Karpas-422 (cell line): ENCODE data around the gene TRIM66. TPM values are rescaled to one million over a fixed set of nuclear protein-coding genes. Genes with fewer than 3 reads are reported as not detected.

Experiments used
- DNase-seq: peaks from one replicate; pipeline ENCODE4 v3.0.0-alpha.2; 2015
- H2AFZ ChIP-seq: fragments of 200-600 bp; sonication (generic); 2 replicates; pipeline ENCODE4 v1.6.1; 2014; ENCODE audit warnings: antibody characterized with exemption, low read length, mixed read lengths
- H3K27ac ChIP-seq: fragments of 200-600 bp; sonication (generic); 2 replicates; pipeline ENCODE4 v1.5.1; 2014; ENCODE audit warnings: mild to moderate bottlenecking, low read length, moderate library complexity
- H3K27me3 ChIP-seq: fragments of 200-600 bp; sonication (generic); 2 replicates; pipeline ENCODE4 v1.6.1; 2014; ENCODE audit warnings: low read length, mixed read lengths
- H3K36me3 ChIP-seq: fragments of 200-600 bp; sonication (generic); 2 replicates; pipeline ENCODE4 v1.6.1; 2014; ENCODE audit warnings: low read length, mixed read lengths; ENCODE audit not compliant: insufficient read depth
- H3K4me1 ChIP-seq: fragments of 200-600 bp; sonication (generic); 2 replicates; pipeline ENCODE4 v1.6.1; 2014; ENCODE audit warnings: mild to moderate bottlenecking, low read length, mixed read lengths
- H3K4me2 ChIP-seq: fragments of 200-600 bp; sonication (generic); 2 replicates; pipeline ENCODE4 v1.6.1; 2014; ENCODE audit warnings: low read length, low read depth, mild to moderate bottlenecking; ENCODE audit not compliant: poor library complexity, severe bottlenecking
- H3K4me3 ChIP-seq: fragments of 200-600 bp; sonication (generic); 2 replicates; pipeline ENCODE4 v1.5.1; 2014; ENCODE audit warnings: mild to moderate bottlenecking, antibody characterized with exemption, low read length, mixed read lengths
- H3K79me2 ChIP-seq: fragments of 200-600 bp; sonication (generic); 2 replicates; pipeline ENCODE4 v1.6.1; 2014; ENCODE audit warnings: mild to moderate bottlenecking, low read length, mixed read lengths
- H3K9ac ChIP-seq: fragments of 200-600 bp; sonication (generic); 2 replicates; pipeline ENCODE4 v1.6.0; 2014; ENCODE audit warnings: low read length
- H3K9me2 ChIP-seq: fragments of 200-600 bp; sonication (generic), shearing (Covaris generic); replicated peaks from 2 replicates; pipeline ENCODE4 v1.6.0; 2014; ENCODE audit warnings: mild to moderate bottlenecking, low read length, moderate library complexity; ENCODE audit not compliant: insufficient read depth
- H3K9me3 ChIP-seq: fragments of 300-700, 200-600 bp; sonication (generic); 2 replicates; pipeline ENCODE4 v1.6.1; 2014; ENCODE audit warnings: low read length, mixed read lengths
- H4K20me1 ChIP-seq: fragments of 200-600 bp; sonication (generic); 2 replicates; pipeline ENCODE4 v1.6.1; 2014; ENCODE audit warnings: mild to moderate bottlenecking, antibody characterized with exemption, low read length, low read depth; ENCODE audit not compliant: insufficient read depth
- total RNA-seq: library from RNA; depleted of rRNA; stranded (reverse); fragments of >200 nt; shearing (Covaris generic); gene quantifications from 2 replicates; pipeline ENCODE4 v1.2.3, GENCODE V29; 2014; ENCODE audit warnings: low replicate concordance

TRIM66 gene
- total RNA-seq, 1 experiment from 2014 or later = 13.3 TPM

- Histone ChIP-seq H3K9ac (no peak overlapping the region), H3K79me2 (no peaks in the 10 kb centered on the region), H3K4me1 (no peaks in the 10 kb centered on the region), H3K27me3 (no peaks in the 10 kb centered on the region), H3K4me2 (no peak overlapping the region), H3K36me3 (no peaks in the 10 kb centered on the region), H3K4me3 (no peak overlapping the region), H2AFZ (no peak overlapping the region), H3K9me2 (no peaks in the 10 kb centered on the region), H4K20me1 (no peaks in the 10 kb centered on the region), H3K27ac (no peak overlapping the region), H3K9me3 (no peaks in the 10 kb centered on the region)
- no peak for DNase-seq
Measured at GRCh38 chr11:8613036-8613435, 69.4 kb downstream of the TRIM66 start.

- Histone ChIP-seq H3K9ac (no peak overlapping the region), H2AFZ (no peak overlapping the region), H3K4me3 (no peak overlapping the region), H3K27me3 (no peaks in the 10 kb centered on the region), H3K4me1 (no peaks in the 10 kb centered on the region), H4K20me1 (no peaks in the 10 kb centered on the region), H3K36me3 (no peaks in the 10 kb centered on the region), H3K27ac (no peak overlapping the region), H3K79me2 (no peaks in the 10 kb centered on the region), H3K9me2 (no peaks in the 10 kb centered on the region), H3K9me3 (no peaks in the 10 kb centered on the region), H3K4me2 (no peak overlapping the region)
- DNase-seq = no peak
Measured at GRCh38 chr11:8612522-8612921, 69.9 kb downstream of the TRIM66 start.

GRCh38 chr11:8610532-8611116 is 71.8 kb downstream of the TRIM66 start:
- no peak for DNase-seq
- Histone ChIP-seq H3K9me3 (no peaks in the 10 kb centered on the region), H3K27me3 (no peaks in the 10 kb centered on the region), H4K20me1 (no peaks in the 10 kb centered on the region), H3K9ac (no peak overlapping the region), H3K4me2 (no peak overlapping the region), H3K4me1 (no peaks in the 10 kb centered on the region), H3K9me2 (no peaks in the 10 kb centered on the region), H3K4me3 (no peak overlapping the region), H3K36me3 (no peaks in the 10 kb centered on the region), H3K27ac (no peak overlapping the region), H3K79me2 (no peaks in the 10 kb centered on the region), H2AFZ (no peak overlapping the region)

- Histone ChIP-seq H3K79me2 (no peaks in the 10 kb centered on the region), H3K9ac (no peak overlapping the region)
Measured at GRCh38 chr11:8608652-8609051, 73.8 kb downstream of the TRIM66 start.

GRCh38 chr11:8605971-8606563 is 76.4 kb downstream of the TRIM66 start:
- H3K4me1 ChIP-seq = peaks cover 7% of the 10 kb centered on the region
- no peak overlapping the region for H3K27ac ChIP-seq
- H3K79me2 ChIP-seq = no peaks in the 10 kb centered on the region
- no peak overlapping the region for H3K4me2 ChIP-seq
- H4K20me1 ChIP-seq = no peaks in the 10 kb centered on the region
- no peaks in the 10 kb centered on the region for H3K27me3 ChIP-seq
- no peaks in the 10 kb centered on the region for H3K36me3 ChIP-seq
- H2AFZ ChIP-seq = no peak overlapping the region
- no peaks in the 10 kb centered on the region for H3K9me2 ChIP-seq
- no peak overlapping the region for H3K4me3 ChIP-seq
- no peaks in the 10 kb centered on the region for H3K9me3 ChIP-seq
- H3K9ac ChIP-seq = no peak overlapping the region
- DNase-seq = no peak

More at GRCh38 chr11:8608652-8609051, 73.8 kb downstream of the TRIM66 start:
- Histone ChIP-seq H3K4me3 (no peak overlapping the region), H3K27me3 (no peaks in the 10 kb centered on the region), H4K20me1 (no peaks in the 10 kb centered on the region), H3K9me2 (no peaks in the 10 kb centered on the region), H3K36me3 (no peaks in the 10 kb centered on the region), H3K4me1 (peaks cover 6% of the 10 kb centered on the region), H3K4me2 (no peak overlapping the region), H3K9me3 (no peaks in the 10 kb centered on the region), H3K27ac (no peak overlapping the region), H2AFZ (no peak overlapping the region)
- no peak for DNase-seq

GRCh38 chr11:8604078-8604723 is 78.3 kb downstream of the TRIM66 start:
- Histone ChIP-seq H3K79me2 (no peaks in the 10 kb centered on the region), H3K9me2 (no peaks in the 10 kb centered on the region), H2AFZ (no peak overlapping the region), H3K4me3 (no peak overlapping the region), H3K27ac (no peak overlapping the region), H3K4me1 (peaks cover 7% of the 10 kb centered on the region), H3K9ac (no peak overlapping the region), H3K4me2 (no peak overlapping the region), H3K36me3 (no peaks in the 10 kb centered on the region), H4K20me1 (no peaks in the 10 kb centered on the region), H3K9me3 (no peaks in the 10 kb centered on the region), H3K27me3 (no peaks in the 10 kb centered on the region)
- DNase-seq = peak; percentile 85

GRCh38 chr11:8603696-8604077 is 78.8 kb downstream of the TRIM66 start:
- no peak overlapping the region for H2AFZ ChIP-seq
- no peaks in the 10 kb centered on the region for H4K20me1 ChIP-seq
- no peak for DNase-seq
- no peaks in the 10 kb centered on the region for H3K36me3 ChIP-seq
- H3K9me3 ChIP-seq = no peaks in the 10 kb centered on the region
- no peak overlapping the region for H3K9ac ChIP-seq
- H3K79me2 ChIP-seq = no peaks in the 10 kb centered on the region
- H3K4me3 ChIP-seq = no peak overlapping the region
- H3K27me3 ChIP-seq = no peaks in the 10 kb centered on the region
- H3K9me2 ChIP-seq = no peaks in the 10 kb centered on the region
- peaks cover 7% of the 10 kb centered on the region for H3K4me1 ChIP-seq
- H3K4me2 ChIP-seq = no peak overlapping the region
- no peak overlapping the region for H3K27ac ChIP-seq

GRCh38 chr11:8601376-8602133 is 80.9 kb downstream of the TRIM66 start:
- Histone ChIP-seq H2AFZ (no peak overlapping the region), H3K4me2 (no peak overlapping the region), H3K9ac (no peak overlapping the region), H3K79me2 (no peaks in the 10 kb centered on the region), H3K9me3 (no peaks in the 10 kb centered on the region), H3K27ac (no peak overlapping the region), H3K4me3 (no peak overlapping the region), H4K20me1 (no peaks in the 10 kb centered on the region), H3K27me3 (no peaks in the 10 kb centered on the region), H3K36me3 (no peaks in the 10 kb centered on the region), H3K4me1 (peaks cover 9% of the 10 kb centered on the region), H3K9me2 (no peaks in the 10 kb centered on the region)
- no peak for DNase-seq
